WTC11 (cell line): ENCODE results near the gene BRSK1.

Experiments used
- AR ChIP-seq: fragments of 250-450 bp; sonication (Bioruptor Pico); IDR thresholded peaks from 2 replicates; pipeline ENCODE4 v1.9.0; 2021; ENCODE audit warnings: mild to moderate bottlenecking
- ATF6 ChIP-seq: sonication (generic); formaldehyde crosslinking; IDR thresholded peaks from 2 replicates; pipeline ENCODE4 v1.8.1; 2023; ENCODE audit warnings: mild to moderate bottlenecking, missing genetic modification reagents
- CBFB ChIP-seq: sonication (generic); formaldehyde crosslinking; IDR thresholded peaks from 2 replicates; pipeline ENCODE4 v1.8.1; 2022; ENCODE audit warnings: mild to moderate bottlenecking, low read depth, missing genetic modification reagents
- CTCF ChIP-seq: fragments of 200-600 bp; IDR thresholded peaks from 2 replicates; pipeline ENCODE4 v1.8.0; 2022; ENCODE audit warnings: antibody characterized with exemption
- FOXJ3 ChIP-seq: sonication (generic); formaldehyde crosslinking; IDR thresholded peaks from 2 replicates; pipeline ENCODE4 v1.9.0; 2021; ENCODE audit warnings: missing genetic modification reagents, mild to moderate bottlenecking, borderline replicate concordance
- NFYB ChIP-seq: sonication (generic); formaldehyde crosslinking; conservative IDR thresholded peaks from 2 replicates; pipeline ENCODE4 v1.8.0; 2022; ENCODE audit warnings: low read depth, missing genetic modification reagents
- NR2C2 ChIP-seq: sonication (generic); formaldehyde crosslinking; IDR thresholded peaks from 2 replicates; pipeline ENCODE4 v1.8.0; 2022; ENCODE audit warnings: mild to moderate bottlenecking, missing genetic modification reagents
- SMAD3 ChIP-seq: sonication (generic); formaldehyde crosslinking; IDR thresholded peaks from 2 replicates; pipeline ENCODE4 v1.8.0; 2022; ENCODE audit warnings: missing genetic modification reagents, mild to moderate bottlenecking, borderline replicate concordance
- TCF7 ChIP-seq: sonication (generic); formaldehyde crosslinking; IDR thresholded peaks from 2 replicates; pipeline ENCODE4 v1.8.0; 2022; ENCODE audit warnings: mild to moderate bottlenecking, low read depth, missing genetic modification reagents, moderate library complexity
- TEAD1 ChIP-seq: sonication (generic); formaldehyde crosslinking; IDR thresholded peaks from 2 replicates; pipeline ENCODE4 v1.8.0; 2022; ENCODE audit warnings: mild to moderate bottlenecking, missing genetic modification reagents
- USF2 ChIP-seq: sonication (generic); formaldehyde crosslinking; IDR thresholded peaks from 2 replicates; pipeline ENCODE4 v1.8.1; 2023; ENCODE audit warnings: mild to moderate bottlenecking, missing genetic modification reagents, moderate library complexity
- ZNF138 ChIP-seq: sonication (generic); formaldehyde crosslinking; conservative IDR thresholded peaks from 2 replicates; pipeline ENCODE4 v1.8.1; 2022; ENCODE audit warnings: mild to moderate bottlenecking, moderate library complexity, missing genetic modification reagents
- ZNF317 ChIP-seq: sonication (generic); formaldehyde crosslinking; IDR thresholded peaks from 2 replicates; pipeline ENCODE4 v1.8.1; 2023; ENCODE audit warnings: low read depth, mild to moderate bottlenecking, moderate library complexity, missing genetic modification reagents, borderline replicate concordance

- TF ChIP-seq FOXJ3: no peak
- TF ChIP-seq CTCF: no peak
- TF ChIP-seq ATF6 (CRISPR knock-in tag): no peak
- TF ChIP-seq TEAD1 (CRISPR knock-in tag): no peak
- no peak for TF ChIP-seq SMAD3 (CRISPR knock-in tag)
- no peak for TF ChIP-seq NFYB (CRISPR knock-in tag)
- TF ChIP-seq AR: no peak
- TF ChIP-seq NR2C2 (CRISPR knock-in tag): no peak
- TF ChIP-seq ZNF317 (CRISPR knock-in tag): no peak
- TF ChIP-seq USF2 (CRISPR knock-in tag): no peak
- no peak for TF ChIP-seq ZNF138 (CRISPR knock-in tag)
- TF ChIP-seq CBFB (CRISPR knock-in tag): no peak
- TF ChIP-seq TCF7 (CRISPR knock-in tag): no peak
These were observed 30.8 kb upstream of the BRSK1 start for GRCh38 chr19:55252760-55253663.
